ENCODE results near the gene CBX8.

CBX8 gene

GRCh38 chr17:79822583-79823124, 25.8 kb upstream of the CBX8 start:
- Histone ChIP-seq H3K36me3 (no peaks in the 10 kb centered on the region), H3K4me3 (ENCODE audit: low read depth, low read length) (no peak overlapping the region), H3K4me1 (peaks cover 6% of the 10 kb centered on the region), H3K9me3 (no peaks in the 10 kb centered on the region), H3K27me3 (no peaks in the 10 kb centered on the region)
- DNase-seq = no peak
- TF ChIP-seq, protein P1, sequence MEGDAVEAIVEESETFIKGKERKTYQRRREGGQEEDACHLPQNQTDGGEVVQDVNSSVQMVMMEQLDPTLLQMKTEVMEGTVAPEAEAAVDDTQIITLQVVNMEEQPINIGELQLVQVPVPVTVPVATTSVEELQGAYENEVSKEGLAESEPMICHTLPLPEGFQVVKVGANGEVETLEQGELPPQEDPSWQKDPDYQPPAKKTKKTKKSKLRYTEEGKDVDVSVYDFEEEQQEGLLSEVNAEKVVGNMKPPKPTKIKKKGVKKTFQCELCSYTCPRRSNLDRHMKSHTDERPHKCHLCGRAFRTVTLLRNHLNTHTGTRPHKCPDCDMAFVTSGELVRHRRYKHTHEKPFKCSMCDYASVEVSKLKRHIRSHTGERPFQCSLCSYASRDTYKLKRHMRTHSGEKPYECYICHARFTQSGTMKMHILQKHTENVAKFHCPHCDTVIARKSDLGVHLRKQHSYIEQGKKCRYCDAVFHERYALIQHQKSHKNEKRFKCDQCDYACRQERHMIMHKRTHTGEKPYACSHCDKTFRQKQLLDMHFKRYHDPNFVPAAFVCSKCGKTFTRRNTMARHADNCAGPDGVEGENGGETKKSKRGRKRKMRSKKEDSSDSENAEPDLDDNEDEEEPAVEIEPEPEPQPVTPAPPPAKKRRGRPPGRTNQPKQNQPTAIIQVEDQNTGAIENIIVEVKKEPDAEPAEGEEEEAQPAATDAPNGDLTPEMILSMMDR (IDR thresholded peaks at IDR 0.05; ENCODE audit: low read depth, low read length) = no peak

DNA sequence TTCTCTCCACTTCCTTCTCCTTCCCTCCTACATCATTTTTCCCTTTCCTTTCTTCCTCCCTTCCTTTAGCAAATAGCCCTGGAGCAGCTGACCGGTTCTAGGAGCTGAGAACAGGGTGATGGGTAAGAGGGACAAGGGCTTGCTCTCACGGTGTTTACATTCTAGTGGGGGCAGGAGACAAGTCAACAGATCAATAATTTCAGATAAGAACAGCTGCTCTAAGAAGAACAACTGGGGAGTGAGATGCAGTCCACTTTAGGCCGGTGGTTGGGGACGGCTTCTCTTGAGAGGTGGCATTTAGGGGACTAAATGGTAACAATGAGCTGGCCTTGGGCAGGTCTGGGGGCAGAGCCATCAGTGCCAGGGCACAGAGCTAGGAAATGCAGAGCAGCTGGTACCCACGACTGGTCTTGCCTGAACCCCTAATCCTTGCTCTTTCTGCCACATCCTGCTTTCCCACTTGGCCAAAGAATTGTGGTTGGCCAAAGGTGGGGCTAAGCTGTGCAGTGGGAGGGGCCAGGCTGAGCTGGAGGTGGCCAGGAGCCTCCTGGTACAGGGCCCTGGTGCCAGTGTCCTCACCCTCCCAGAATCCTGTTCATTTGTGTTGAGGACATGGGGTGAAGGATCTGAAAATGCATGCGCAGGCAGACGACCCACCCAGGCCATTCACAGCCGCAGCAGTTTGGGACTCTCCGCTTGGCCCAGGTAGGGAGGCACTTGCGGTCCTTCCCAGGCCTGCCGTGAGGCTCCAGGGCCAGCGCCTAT, 24.6 kb upstream of the CBX8 start:
- Histone ChIP-seq H3K9me3 (no peaks in the 10 kb centered on the region), H3K36me3 (no peaks in the 10 kb centered on the region), H3K4me1 (peaks cover 6% of the 10 kb centered on the region), H3K4me3 (ENCODE audit: low read depth, low read length) (no peak overlapping the region), H3K27me3 (no peaks in the 10 kb centered on the region)
- TF ChIP-seq, protein P1 (IDR thresholded peaks at IDR 0.05; ENCODE audit: low read depth, low read length) = no peak
- DNase-seq = no peak

DNA sequence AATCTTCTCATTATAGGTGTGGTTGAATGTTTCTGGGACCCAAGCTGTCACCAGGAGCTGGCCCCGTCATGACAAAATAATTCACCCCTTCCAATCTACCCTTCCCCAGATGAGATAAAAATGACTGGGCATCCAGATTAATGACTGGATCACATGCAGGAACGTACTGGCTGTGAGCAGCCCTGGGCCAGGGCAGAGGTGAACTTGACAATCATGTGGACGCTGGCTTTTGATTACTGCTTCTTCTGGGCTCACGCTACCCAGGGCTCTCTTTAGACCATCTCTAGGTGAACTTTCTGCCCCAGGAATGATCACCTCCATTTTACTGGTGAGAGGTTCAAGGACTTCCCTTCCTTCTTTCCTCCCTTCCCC, 24.1 kb upstream of the CBX8 start:
- Histone ChIP-seq H3K27me3 (no peaks in the 10 kb centered on the region), H3K4me3 (ENCODE audit: low read depth, low read length) (no peak overlapping the region), H3K36me3 (no peaks in the 10 kb centered on the region), H3K9me3 (no peaks in the 10 kb centered on the region), H3K4me1 (peaks cover 6% of the 10 kb centered on the region)
- TF ChIP-seq, protein P1 (IDR thresholded peaks at IDR 0.05; ENCODE audit: low read depth, low read length) = no peak
- no peak for DNase-seq

- no peaks in the 10 kb centered on the region for H3K27me3 ChIP-seq
- peaks cover 6% of the 10 kb centered on the region for H3K4me1 ChIP-seq
- H3K36me3 ChIP-seq = no peaks in the 10 kb centered on the region
- no peak for DNase-seq
- H3K4me3 ChIP-seq (ENCODE audit: low read depth, low read length) = no peak overlapping the region
- TF ChIP-seq, protein P1 (IDR thresholded peaks at IDR 0.05; ENCODE audit: low read depth, low read length) = no peak
- no peaks in the 10 kb centered on the region for H3K9me3 ChIP-seq
These were observed 22.8 kb upstream of the CBX8 start for GRCh38 chr17:79819534-79820276.

DNA sequence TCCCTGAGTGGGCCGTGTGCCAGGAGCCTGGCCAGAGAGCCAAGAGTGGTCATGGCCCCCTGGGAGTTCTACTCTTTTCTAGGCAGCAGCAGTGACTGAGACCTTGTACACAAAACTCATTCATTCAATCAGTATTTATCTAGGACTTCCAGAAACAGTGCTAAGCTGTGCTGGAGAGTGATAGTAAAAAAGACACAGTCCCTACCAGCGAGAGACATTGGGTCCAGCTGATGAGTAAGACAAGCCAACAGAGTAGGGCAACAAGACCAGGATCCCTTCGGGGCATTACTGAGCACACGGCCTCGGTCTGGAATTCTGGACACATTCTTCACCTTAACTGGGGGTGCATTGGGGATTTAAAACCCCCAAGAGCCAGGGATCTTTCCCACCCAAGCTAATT, 22.2 kb upstream of the CBX8 start:
- H3K36me3 ChIP-seq = no peaks in the 10 kb centered on the region
- DNase-seq = no peak
- H3K27me3 ChIP-seq = no peaks in the 10 kb centered on the region
- no peaks in the 10 kb centered on the region for H3K9me3 ChIP-seq
- TF ChIP-seq, protein P1 (IDR thresholded peaks at IDR 0.05; ENCODE audit: low read depth, low read length) = no peak
- peaks cover 9% of the 10 kb centered on the region for H3K4me1 ChIP-seq
- no peak overlapping the region for H3K4me3 ChIP-seq (ENCODE audit: low read depth, low read length)

All from BE2C (cell line).